Brain pericyte (primary cell): ENCODE results near the gene CDK5.

ENCODE experiments used
- DNase-seq: peaks from one replicate; pipeline ENCODE4 v3.0.0-alpha.2; 2012; ENCODE audit warnings: low read depth, low spot score

CDK5 gene

DNA sequence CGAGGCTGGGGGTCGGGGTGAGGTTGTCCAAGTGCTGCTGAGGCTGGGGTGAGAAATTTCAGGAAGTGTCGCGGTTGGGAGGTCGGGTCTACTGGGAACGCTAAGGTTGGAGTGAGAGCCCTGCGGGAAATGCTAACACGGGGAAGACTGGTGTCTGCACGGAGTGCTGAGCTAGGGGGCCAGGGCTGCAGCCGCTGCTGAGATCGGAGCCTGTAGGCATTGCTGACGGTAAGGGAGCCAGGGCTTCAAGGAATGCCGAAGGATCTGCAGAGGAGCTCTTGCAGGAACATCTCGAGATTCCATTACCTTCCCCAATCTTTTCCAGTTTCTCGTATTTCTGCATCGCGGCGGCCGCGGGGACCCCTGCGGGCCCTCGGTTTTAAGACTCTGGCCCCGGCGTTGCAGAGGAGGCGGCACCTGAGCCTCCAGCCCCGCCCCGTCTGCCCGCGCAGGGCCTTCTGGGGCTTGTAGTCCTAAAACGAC, at the start of gene CDK5:
TSS of gene CDK5 (minus strand) at position 392 of the 483 bp plus-strand sequence. CDS start at position 343, 49 bp downstream.
- no peak for DNase-seq

DNA sequence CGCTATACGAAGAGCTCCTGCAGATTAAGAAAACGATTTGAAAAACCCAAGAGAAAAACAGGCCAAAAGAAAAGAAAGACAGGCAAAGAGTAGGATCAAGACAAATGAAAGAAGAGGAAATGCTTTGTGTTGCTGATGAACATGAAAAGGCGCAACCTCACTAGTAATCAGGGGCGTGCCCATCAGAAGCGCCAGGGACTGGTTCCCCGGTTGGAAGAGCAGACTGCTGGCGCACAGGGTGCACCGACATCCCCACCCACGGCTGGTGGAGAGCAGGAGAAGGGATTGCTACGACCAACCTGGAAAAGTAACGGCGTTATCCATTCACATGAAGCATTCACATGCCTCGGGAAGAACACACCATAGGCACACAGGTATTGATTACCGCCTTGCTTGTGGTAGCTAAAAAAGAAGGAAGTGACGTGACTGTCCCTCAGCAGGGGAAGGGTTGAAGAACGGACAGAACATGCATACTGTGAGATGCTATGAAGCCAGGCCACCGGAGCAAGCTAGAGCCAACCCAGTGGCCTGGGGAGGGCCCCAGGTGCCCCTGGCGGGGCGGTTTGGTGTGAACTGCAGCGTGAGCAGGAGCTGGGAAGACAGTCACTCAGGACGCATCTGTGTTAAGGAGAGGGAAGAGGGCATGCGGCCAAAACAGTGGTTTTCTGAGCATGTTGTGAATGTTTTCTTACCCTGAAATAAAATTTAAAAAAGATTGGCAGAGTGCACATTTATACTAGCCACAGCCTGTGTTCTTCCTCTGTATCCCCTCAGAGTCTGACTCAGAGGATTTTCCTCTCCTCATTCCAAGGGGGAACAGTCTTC, 46.9 kb upstream of the CDK5 start:
- peak; percentile 51 for DNase-seq

DNA sequence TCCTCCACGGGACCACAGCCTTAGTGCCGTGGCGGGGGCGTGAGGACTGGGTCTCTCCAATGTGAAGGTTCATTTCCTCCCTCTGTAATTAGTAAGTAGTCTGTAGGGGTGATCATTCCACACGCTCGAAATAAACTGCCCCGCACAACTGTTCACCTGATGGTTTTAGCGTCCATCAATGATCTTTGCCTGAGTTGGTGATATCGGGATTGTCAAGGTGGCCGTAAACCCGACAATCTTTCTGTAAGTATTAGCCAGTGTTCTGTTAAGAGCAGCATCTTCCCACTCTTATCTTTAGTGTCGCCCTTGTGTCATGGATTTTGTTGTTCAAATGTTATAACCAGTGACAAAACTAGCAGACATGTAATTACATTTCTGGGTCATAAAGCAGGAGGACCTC, 46.3 kb upstream of the CDK5 start:
- no peak for DNase-seq

DNA sequence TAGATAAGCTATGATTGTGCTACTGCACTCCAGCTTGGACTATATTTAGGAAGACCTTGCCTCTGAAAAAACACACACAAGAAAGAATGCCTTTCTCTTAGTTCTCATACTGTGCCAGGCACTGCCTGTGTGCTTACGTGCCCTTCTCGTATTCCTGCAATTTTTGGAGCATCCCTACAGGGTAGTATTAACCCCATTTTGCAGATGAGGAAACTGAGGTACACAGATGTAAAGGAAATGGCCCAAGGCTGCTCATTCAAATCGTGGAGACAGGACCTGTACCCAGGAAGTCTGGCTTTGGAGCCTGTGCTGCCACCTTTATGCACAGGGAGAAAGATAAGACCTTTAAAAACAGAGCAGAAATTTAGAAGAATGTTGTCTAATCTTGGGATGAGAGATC, 45.3 kb upstream of the CDK5 start:
- no peak for DNase-seq

DNA sequence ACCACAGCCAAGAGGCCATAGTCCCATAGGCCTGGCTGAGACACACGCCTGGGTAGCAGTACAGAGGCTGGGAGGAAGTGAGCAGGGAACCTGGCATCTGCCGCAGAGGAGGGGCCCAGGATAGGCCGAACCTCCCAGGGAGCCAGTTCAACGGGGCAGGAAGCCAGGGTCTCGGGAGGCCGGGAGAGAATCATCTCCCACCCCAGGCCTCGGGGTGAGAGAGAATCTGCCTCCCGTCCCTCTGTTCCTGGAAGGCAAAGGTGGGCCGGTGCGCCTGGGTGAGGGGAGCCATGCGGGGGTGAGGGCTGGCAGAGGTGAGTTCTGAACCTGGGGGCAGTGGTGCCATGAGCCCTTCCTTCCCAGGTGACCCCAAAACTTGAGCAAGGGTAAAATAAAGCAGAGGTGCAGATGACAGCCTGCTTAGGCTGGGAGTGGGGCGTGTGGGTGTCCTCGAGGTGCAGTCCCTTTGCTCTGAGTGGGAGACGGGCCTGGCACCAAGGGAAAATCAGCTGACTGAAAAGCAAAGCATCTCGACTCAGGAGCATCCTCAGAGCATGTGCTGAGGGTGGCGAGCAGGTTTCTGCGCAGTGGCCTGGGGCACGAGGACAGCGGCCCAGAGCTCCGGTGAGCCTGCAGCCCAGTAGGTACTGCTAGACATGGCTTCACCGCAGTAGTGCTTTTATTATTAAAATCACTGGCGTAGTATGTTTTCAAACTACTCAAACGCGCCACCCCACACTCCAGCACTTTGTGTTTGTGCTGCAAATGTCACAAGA, 44.1 kb upstream of the CDK5 start:
- DNase-seq: no peak

DNA sequence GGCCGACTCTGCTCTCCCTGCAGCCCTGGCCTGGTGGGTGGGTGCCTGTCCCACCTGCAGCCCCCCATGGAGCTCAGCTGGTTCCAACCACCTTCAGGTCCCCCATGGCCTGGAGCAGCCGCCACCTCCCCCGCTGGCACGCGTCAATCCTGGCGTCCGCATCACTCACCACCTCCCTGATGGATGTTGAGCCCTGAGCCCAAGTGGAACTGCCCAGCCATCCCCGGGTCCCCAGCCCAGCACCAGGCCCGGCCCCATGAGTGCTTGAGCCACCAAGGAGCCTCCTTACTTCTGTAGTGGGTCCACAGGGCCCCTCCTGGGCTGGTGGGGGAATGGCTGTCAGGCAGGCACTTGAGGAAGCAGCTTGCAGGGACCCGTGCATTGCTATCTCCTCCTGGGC, 43.2 kb upstream of the CDK5 start:
- no peak for DNase-seq

DNA sequence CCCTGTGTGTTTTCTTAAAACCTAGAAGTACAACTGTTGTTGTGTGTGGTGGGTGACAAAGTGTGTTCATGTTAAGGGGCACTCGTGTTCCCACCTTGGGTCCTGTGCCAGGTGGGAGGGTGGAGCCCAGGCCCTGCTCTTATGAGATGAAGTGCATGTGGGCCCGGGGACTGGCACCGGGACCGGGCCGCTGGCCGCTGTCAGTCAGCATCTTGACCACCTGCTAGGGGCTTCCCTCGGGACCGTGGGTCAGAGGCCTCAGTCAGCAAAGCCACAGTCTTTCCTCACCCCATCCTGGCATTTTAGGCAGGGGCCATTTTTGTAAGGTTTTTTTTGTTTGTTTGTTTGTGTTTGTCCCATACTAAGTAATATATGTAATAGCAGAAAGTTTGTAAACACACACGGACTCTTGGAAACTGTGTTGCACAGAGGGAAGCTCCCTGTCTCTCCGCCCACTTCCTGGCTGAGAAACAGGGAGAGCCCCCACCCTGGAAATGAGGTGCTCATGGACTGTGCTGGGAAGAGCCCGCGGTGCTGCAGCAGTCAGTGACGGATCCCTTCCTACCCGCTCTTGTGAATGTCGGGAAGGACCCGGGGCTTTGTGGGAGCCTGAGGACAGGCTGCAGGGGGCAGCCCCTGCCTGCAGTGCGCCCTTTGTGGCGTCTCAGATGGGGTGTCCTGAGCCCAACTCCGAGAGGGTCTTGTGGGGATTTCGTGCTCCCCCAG, 42.0 kb upstream of the CDK5 start:
- DNase-seq: no peak

DNA sequence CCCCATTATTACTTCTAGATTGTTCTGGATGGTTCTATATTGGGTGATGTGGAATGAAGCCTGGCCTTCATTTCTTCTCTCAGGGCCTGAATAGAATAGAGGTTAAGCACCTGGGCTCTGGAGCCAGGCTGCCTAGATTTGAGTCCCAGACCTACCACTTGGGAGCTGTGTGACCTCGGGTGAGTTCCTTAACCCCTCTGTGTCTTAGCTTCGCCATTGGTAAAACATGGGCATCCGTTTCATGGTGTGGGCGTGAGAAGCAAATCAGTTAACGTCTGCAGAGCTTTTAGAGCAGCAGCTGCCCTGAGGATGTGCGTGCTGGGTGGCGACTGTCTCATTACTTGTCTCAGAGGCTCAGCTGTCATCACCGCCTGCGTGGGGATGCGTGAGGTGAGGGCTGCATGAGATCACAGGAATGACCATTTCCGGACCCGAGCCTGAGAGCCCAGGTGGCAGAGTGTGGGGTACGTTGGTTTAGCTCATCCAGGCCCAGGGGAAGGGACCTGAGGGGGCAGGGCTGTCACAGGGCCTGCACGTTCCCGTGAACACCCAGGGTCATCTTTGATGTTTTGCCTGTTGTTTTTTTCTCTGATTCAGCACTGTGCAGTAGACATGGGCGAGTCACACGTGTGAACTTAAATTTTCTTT, 38.3 kb upstream of the CDK5 start:
- DNase-seq: no peak

DNA sequence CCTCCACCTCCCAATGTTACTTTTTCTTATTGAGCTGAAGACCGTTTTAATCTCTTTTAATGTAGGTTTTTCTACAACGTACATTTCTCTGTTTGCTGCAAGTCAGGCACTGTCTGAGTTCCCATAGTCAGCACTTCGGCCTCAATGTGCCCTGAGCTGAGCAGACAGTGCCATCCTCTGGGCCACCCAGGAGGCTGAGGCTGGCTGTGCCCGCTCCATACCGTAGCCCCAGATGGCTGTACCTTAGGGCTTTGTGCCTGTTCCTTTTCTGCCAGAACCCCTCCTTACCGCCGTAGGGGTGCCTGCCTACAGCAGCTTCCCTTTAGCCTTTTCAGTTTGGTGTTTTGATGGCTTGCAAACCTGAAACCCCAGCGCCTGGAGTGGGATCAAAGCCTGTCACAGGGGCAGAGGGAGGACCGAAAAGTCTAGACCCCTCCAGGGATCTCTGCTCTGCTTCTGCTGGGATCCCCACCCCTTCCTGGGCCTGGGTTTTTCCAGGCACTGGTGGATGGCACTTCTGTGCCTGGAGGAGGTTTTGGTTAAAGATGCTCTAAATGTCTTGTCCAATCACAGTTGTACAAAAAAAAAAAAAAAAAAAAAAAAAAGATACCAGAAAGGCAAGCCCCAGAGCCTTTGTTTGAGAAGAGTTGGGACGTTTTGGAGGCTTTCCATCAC, 37.6 kb upstream of the CDK5 start:
- no peak for DNase-seq

DNA sequence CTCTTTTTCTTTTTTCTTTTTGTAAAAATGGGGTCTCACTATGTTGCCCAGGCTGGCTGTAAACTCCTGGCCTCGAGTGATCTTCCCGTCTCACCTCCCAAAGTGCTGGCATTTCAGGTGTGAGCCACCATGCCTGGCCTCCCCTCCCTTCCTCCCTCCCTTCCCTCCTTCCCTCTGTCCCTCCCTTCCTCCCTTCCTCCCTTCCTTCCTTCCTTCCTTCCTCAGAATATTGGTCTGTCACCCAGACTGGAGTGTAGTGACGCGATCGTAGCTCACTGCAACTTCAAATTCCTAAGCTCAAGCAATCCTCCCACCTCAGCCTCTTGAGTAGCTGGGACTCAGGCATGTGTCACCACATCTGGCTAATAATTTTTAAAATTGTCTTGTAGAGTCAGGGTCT, 37.0 kb upstream of the CDK5 start:
- no peak for DNase-seq

DNA sequence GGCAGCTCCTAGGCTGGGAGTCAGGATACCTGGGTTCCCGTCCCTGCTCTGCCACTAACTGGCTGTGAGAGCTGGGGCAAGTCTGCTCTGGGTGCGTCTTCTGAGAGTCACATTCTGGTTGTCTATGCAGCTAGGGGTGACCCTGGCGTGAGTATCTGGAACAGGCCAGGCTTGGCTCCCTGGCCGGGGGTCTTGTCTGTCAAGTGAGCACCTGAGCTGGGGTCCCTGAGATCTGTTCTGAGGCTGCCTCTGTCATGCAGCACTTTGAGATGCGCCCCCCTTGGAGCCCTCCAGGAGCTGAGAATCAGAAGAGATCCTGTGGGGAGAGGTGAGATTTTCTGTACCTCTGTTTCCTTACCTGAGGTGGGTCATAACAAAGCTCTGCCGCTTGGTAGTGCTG, 36.1 kb upstream of the CDK5 start:
- no peak for DNase-seq

DNA sequence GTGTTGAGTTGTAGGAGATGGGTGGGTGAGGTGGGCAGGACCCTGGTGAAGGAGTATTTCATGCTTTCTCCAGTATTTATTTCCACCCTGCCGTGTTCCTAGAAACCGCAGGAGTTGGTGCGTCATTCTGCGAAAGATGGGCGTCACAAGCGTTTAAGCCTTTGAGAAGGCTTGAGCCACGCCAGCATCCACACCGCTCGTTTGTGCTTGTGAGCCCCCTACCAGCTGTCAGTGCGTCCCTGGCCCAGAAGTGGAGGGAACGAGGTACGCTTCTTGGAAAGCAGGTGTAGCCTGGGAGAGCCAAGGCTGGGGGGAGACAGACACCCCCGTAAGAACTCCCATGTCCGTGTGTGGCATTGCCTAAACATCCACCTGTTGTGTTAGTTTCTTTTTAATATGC, 34.3 kb upstream of the CDK5 start:
- no peak for DNase-seq

DNA sequence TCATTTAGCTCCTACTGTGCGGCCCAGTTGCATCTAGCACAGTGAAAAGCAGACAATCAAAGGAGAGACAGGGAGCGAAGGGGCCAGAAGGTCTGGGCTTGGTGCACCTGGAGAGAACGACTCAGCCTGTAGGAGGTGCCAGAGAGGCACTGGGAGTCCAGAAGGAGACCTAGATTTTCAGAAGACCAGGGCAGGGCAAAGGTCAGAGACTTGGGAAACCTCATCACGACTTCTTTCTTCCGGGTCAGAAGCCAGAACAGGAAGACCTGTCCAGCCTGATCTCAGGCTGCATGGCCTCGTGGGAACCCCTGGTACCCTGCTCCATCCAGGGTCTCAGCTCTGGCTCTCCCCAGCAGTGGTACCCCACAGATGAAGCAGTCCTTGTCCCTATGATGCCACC, 33.7 kb upstream of the CDK5 start:
- DNase-seq: no peak

DNA sequence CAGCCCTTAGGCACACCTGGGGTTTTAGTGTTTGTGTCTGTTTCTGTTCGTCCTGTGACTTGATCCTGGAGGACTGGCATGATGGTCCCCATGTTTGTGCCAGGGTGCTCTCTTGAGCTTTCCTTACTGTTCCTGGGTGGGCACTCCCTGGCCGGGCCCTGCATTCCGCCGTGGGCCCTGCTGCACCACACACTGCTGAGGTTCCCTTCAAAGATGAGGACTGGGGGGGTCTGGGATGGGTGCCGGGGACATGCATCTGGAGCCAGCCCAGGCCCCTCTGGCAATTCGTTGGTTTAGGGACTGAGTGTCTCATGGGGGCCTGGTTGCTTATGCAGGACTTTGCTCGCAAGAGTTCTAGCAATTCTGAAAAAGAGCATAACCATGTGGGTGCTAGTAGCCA, 33.3 kb upstream of the CDK5 start:
- DNase-seq: no peak

DNA sequence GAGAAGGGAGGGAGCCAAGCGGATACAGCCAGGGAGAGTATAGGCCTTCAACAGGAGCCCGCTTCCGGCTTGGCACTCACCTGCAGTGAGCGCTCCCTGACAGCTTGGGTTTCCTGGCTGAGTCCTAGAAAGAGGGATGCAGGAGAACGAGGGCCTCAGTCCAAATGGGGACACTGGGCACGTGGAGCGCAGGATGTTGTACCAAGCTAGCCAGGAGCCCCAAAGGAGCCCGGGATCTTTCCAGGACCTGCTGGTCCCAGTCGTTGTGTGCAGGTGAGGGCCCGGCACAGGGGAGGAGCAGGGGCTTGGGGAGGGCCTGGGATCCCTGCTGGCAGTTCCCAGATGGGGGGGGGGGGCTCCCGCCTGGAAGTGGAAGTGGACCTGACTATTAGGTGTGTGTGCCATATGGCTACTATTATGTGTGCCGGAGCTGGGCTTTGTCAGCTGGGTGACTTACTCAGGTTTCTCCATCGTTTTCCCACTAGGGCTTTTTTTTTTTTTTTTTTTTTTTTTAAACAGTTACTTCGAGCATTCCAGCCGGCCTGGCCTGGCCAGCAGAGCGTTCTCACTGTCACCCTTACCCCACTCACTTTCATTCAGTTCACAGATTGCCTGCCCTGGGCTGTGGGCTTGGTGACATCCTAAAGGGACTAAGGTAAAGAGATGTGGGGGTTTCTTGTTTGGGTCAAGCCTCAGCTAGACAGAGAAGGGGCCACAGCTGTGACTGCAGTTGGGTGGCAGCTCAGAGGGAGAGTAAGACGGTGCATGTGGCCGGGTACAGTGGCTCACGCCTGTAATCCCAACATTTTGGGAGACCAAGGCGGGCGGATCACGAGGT, 32.4 kb upstream of the CDK5 start:
- no peak for DNase-seq

DNA sequence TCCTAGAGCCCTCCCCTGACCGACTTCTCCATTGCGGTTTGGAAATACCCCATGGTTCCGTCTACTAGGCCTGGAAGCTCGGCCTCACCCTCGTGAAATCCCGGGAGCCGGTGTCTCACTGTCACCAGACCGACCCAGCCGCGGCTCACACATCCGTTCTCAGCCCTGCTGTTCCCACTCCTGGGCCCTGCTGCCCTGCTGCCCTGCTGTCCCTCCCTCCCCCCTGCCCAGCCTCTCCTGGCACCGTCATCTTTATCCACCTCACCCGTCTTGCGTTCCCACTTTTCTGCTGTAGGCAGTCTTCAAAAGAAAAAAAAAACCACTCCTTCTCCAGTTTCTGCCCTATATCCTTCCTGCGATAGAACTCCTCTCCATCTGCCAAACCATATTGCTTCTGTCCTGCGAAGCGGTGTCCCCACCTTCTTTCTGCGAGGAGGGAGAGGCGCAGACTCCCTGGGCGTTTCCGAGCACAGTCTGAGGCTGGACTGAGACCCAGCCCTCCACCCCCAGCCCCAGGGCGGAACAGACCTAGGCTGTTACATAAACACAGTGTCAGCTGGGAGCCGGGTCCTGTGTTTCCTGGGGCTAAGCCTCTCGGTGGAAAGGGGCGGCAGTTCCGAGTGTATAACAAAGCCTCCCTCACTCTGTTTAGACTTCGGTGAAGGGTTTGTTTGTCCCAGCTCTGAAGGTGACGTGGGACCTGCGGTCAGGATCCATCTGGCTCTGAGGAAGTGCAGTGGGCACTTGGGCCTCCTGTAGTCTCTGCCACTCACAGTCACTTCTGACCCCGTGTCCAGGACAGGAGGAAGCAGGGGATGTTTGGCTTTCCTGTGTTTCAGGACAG, 31.4 kb upstream of the CDK5 start:
- DNase-seq: no peak

DNA sequence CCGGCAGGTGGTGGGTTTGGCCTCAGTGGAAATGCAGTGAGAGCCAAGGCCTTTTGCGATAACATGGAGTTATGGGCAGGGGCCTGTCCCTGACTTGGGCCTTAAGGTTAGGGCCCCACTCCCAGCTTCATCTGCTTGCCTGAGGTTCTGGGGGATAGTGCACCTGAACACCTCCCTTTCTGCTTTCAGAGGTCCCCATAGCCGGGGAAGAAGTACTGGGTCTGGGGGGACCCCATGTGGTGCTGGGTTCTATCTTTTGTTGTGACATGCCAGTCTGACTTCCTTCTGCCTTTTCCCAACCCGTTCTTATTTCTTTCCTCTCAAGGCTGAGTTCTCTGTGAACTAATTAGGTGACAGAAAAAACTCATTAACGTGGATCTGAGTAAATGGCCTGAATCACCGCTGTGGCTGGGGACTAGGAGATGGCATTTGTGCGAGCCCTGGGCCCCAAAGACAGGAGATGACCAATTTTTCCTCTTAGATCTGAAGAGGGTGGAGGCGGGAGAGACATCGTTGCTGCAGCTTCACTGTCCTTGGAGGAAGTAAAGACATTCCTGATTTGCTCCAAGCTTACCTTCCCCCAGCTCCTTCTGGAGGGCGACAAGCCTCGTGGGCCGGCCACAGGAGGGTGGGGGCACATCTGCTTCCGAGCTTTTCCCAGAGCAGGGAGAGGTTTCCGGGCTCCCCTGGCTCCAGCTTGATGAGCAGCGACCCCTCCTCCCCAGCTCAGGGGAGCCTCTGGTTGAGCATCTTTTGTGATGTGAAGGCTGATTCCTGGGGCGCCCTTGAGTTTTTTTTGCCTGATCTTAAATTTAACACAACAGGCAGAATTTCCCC, 30.5 kb upstream of the CDK5 start:
- no peak for DNase-seq

DNA sequence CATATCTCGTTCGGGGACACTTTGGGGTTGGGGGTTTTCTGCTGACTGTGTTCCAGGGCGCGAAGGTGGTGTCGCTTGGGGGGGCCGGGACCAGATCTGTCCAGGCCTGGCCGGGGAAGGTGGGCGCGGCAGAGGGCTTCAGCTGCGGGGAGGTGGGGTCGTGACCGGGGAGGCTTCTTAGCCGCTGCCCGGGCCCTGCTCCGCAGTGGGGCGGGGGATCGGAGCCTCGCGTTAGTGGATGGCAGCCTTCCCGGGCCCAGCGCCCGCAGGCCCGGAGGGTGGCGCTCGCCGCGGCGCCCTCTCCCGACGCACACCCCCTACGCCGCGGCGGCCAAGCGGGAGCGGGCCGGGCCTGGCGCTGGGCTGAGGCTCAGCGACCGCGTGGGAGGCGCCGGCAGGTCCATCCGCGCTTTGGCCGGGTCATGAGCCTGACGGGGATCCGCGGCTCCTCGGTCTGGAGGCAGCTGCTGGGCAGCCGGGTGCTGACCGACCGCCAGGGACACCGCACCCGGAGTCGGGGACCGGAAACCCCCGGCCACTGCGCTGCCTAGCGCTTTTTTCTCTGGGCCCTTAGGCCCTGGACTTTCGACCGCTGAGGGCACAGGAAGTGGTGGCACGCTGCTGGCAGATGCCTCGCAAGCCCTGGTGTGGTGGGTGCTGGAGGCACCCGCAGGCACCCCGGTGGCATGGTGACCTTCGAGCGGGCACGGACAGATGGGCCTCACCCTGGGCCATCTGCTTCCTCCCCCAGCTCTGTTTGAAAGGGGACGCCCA, 29.7 kb upstream of the CDK5 start:
- no peak for DNase-seq
